Prostate gland (tissue), 2 donors: ENCODE data around the gene LCE1B. TPM values are rescaled to one million over a fixed set of nuclear protein-coding genes. Genes with fewer than 3 reads are reported as not detected.

Experiments used
- DNase-seq: peaks from one replicate; pipeline ENCODE4 v3.0.0-alpha.2; 2019; ENCODE audit warnings: low spot score
- H3K27ac ChIP-seq, 2 donors: fragments of 200-600 bp; sonication (generic); 2 replicates each; pipeline ENCODE4 v1.5.1; 2017 to 2019
- H3K27me3 ChIP-seq: fragments of 200-600 bp; sonication (generic); replicated peaks from 2 replicates; pipeline ENCODE4 v1.5.1; 2019; ENCODE audit not compliant: insufficient read depth
- H3K36me3 ChIP-seq, 2 donors: fragments of 200-600 bp; sonication (generic); 1 replicate in 1 of 2; 2 replicates in 1 of 2; pipeline versions ENCODE4 v1.5.1 to v1.8.1; 2017 to 2019
- H3K4me1 ChIP-seq: fragments of 200-600 bp; sonication (generic); replicated peaks from 2 replicates; pipeline ENCODE4 v1.5.1; 2019
- H3K4me3 ChIP-seq, 2 donors: fragments of 200-600 bp; sonication (generic); 2 replicates each; pipeline ENCODE4 v1.5.1; 2017 to 2019
- H3K9me3 ChIP-seq: fragments of 200-600 bp; sonication (generic); 2 replicates; pipeline ENCODE4 v1.5.1; 2017
- POLR2A ChIP-seq: fragments of 450-650 bp; IDR thresholded peaks from one replicate; pipeline ENCODE4 v1.6.1; 2016; ENCODE audit warnings: antibody characterized with exemption, mild to moderate bottlenecking
- POLR2AphosphoS5 ChIP-seq: sonication (generic); formaldehyde crosslinking; IDR thresholded peaks from one replicate; pipeline ENCODE4 v1.6.1; 2017; ENCODE audit warnings: antibody characterized with exemption
- WGBS: methylation state at CpG from one replicate; pipeline ENCODE4 v1.1.5; 2018; 5-methylcytosine and 5-hydroxymethylcytosine counted together
- intact Hi-C: fragments of 100-400 bp; cut with DNase I; formaldehyde crosslinking; loops from one replicate; pipeline ENCODE4 v1.14.2; 2022
- total RNA-seq, 2 donors: library from RNA; depleted of rRNA; stranded (reverse); fragments of >200 nt; gene quantifications; one replicate each; pipeline ENCODE4 v1.1.0, GENCODE V29; 2016
- TF ChIP-seq, protein P1 (sequence below), 4 experiments: fragments of 200-600 bp in 2 of 4; fragments of 450-650 bp in 2 of 4; sonication (generic) in 2 of 4; IDR thresholded peaks; 1 replicate in 3 of 4; 2 replicates in 1 of 4; pipeline ENCODE4 v1.5.1; 2016 to 2019; ENCODE audit warnings: antibody characterized with exemption in 4 of 4, mild to moderate bottlenecking in 2 of 4, moderate library complexity in 2 of 4

The LCE1B gene
- total RNA-seq, 2 donors from 2014 or later = 0.51 TPM; not detected in 1

DNA sequence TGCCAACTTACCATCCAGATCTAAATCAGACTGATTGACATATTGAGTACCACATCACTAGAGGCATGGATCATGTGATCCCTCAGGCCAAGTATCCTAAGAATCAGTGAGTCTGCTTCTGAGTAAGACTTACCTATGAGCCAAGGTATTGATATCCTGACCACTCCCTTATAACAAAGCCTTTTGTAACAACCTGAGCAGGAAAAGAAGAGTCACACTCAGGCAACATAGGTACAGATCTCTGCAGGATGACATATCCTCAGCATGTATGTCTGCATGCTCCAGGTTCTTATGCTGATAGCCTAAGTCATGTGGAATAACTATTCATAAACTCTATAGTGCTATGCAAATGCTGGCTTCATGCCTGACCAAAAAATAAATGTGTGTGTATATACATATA is 13.2 kb downstream of the LCE1B start:
- DNase-seq = no peak
- no peaks in the 10 kb centered on the region for H3K9me3 ChIP-seq
- H3K4me3 ChIP-seq = no peak overlapping the region
- intact Hi-C loops = no loop called here
- no peaks in the 10 kb centered on the region for H3K36me3 ChIP-seq
- no peaks in the 10 kb centered on the region for H3K4me1 ChIP-seq
- no peaks in the 10 kb centered on the region for H3K27me3 ChIP-seq
- no peak for TF ChIP-seq POLR2A
- no peak for TF ChIP-seq POLR2AphosphoS5
- TF ChIP-seq, protein P1, sequence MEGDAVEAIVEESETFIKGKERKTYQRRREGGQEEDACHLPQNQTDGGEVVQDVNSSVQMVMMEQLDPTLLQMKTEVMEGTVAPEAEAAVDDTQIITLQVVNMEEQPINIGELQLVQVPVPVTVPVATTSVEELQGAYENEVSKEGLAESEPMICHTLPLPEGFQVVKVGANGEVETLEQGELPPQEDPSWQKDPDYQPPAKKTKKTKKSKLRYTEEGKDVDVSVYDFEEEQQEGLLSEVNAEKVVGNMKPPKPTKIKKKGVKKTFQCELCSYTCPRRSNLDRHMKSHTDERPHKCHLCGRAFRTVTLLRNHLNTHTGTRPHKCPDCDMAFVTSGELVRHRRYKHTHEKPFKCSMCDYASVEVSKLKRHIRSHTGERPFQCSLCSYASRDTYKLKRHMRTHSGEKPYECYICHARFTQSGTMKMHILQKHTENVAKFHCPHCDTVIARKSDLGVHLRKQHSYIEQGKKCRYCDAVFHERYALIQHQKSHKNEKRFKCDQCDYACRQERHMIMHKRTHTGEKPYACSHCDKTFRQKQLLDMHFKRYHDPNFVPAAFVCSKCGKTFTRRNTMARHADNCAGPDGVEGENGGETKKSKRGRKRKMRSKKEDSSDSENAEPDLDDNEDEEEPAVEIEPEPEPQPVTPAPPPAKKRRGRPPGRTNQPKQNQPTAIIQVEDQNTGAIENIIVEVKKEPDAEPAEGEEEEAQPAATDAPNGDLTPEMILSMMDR (IDR thresholded peaks at IDR 0.05) = no peak
- no peak overlapping the region for H3K27ac ChIP-seq

DNA sequence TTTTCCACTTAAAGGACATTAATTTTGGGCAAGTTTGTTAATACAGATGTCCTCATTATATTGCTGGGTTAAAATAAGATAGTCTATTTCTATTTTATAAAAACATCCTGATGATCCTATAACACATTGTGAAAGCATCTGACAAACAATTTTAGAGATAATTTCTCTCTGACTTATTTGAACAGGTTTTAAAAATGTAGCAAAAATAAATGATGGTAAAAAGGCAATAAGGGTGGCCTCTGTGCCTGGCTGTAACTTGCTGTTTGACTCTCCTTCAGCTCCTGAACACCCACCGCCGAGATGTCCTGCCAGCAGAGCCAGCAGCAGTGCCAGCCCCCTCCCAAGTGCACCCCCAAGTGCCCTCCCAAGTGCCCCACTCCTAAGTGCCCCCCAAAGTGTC is 15.4 kb downstream of the LCE1B start, which contains the start of gene LCE1A:
Gene LCE1A (plus strand): TSS at position 301 of the 400 bp plus-strand sequence. CDS start 0 bp downstream, at position 301.
- Histone ChIP-seq H3K9me3 (no peaks in the 10 kb centered on the region), H3K27me3 (no peaks in the 10 kb centered on the region), H3K27ac (no peak within 1 kb of the TSS), H3K4me3 (no peak within 1 kb of the TSS), H3K36me3 (no peaks in the 10 kb centered on the region), H3K4me1 (no peaks in the 10 kb centered on the region)
- TF ChIP-seq POLR2A (no peak), POLR2AphosphoS5 (no peak)
- TF ChIP-seq, protein P1 (IDR thresholded peaks at IDR 0.05) = no peak
- DNase-seq = no peak
- 69% methylated on average over 2 of the region's 2 CpGs for WGBS
- intact Hi-C loops = no loop called here

- intact Hi-C loops = no loop called here
- Histone ChIP-seq H3K9me3 (no peaks in the 10 kb centered on the region), H3K4me3 (no peak overlapping the region), H3K27me3 (no peaks in the 10 kb centered on the region), H3K4me1 (no peaks in the 10 kb centered on the region), H3K27ac (no peak overlapping the region), H3K36me3 (no peaks in the 10 kb centered on the region)
- DNase-seq = no peak
- TF ChIP-seq, protein P1 (IDR thresholded peaks at IDR 0.05) = no peak
- TF ChIP-seq POLR2AphosphoS5 = no peak
- TF ChIP-seq POLR2A = no peak
- WGBS = 48% methylated on average over 2 of the region's 2 CpGs
Measured at GRCh38 chr1:152836870-152837269, 25.1 kb downstream of the LCE1B start.

GRCh38 chr1:152842556-152842955 is 30.8 kb downstream of the LCE1B start, which contains the start of gene LCE6A:
Gene LCE6A (plus strand): TSS chr1:152842856. CDS start chr1:152843521, 665 bp downstream.
- 89% methylated on average over 3 of the region's 3 CpGs for WGBS
- Histone ChIP-seq H3K36me3 (no peaks in the 10 kb centered on the region), H3K9me3 (no peaks in the 10 kb centered on the region), H3K4me1 (no peaks in the 10 kb centered on the region), H3K27me3 (no peaks in the 10 kb centered on the region), H3K27ac (no peak within 1 kb of the TSS), H3K4me3 (no peak within 1 kb of the TSS)
- intact Hi-C loops = no loop called here
- TF ChIP-seq, protein P1 (IDR thresholded peaks at IDR 0.05) = no peak
- no peak for TF ChIP-seq POLR2AphosphoS5
- TF ChIP-seq POLR2A = no peak
- no peak for DNase-seq

DNA sequence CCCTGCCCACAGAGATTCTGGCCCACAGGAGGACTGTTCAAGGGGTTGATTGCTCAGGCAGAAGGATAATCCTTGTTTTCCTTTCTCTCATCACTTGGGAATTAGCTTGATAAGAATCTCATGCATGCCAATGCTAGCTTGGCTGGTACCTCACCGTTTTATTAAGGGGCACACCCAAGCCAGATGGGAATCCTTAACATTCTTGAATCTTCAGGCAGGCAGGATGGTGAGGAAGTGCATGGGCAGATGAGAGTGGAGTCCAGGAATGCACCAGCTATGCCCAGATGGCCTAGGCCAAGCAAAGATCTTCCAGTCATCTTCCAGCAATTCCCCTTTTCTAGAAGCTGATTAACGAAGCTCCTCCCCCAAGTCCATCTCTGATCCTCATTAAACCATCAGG is 43.9 kb downstream of the LCE1B start:
- H3K27ac ChIP-seq = no peak overlapping the region
- intact Hi-C loops = no loop called here
- H3K27me3 ChIP-seq = peaks cover 2% of the 10 kb centered on the region
- TF ChIP-seq POLR2A = no peak
- TF ChIP-seq POLR2AphosphoS5 = no peak
- TF ChIP-seq, protein P1 (IDR thresholded peaks at IDR 0.05) = no peak
- no peak overlapping the region for H3K4me3 ChIP-seq
- 48% methylated on average over 2 of the region's 2 CpGs for WGBS
- H3K9me3 ChIP-seq = no peaks in the 10 kb centered on the region
- DNase-seq = no peak
- no peaks in the 10 kb centered on the region for H3K36me3 ChIP-seq
- no peaks in the 10 kb centered on the region for H3K4me1 ChIP-seq
